ENCODE results near the gene URB2.

URB2 gene

DNA sequence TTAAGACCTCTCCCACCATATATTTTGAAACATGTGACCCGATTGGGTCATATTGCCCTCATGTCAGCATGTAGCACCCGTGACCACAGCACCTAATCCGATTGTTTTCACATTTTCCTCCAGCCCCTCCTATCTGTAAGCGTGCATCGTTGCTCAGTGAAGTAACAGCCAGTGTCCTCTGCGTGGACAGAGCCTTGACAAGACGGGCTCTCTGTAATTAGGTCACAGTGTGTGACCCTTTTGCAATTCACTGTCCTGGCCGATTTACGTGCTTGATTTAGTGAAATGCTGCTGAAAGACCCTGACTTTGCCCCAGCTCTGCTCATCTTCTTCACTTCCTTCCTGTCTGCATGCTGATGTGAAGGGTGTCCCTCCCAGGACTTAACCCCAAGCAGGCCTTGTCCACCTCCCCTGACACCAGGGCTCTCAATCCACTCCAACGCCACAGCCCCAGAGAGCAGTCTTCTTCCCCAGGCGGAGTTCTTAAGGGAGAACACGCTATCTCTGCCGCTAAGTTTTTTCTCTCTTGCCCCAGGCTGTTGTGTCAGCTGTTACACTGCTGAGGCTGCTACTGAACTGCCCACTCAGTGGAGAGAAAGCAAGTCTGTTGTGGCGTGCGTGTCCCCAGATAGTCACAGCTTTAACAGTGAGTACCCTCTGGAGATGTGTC, 19.4 kb downstream of the URB2 start:
- DNase-seq (ENCODE audit: low read depth), result no peak

DNA sequence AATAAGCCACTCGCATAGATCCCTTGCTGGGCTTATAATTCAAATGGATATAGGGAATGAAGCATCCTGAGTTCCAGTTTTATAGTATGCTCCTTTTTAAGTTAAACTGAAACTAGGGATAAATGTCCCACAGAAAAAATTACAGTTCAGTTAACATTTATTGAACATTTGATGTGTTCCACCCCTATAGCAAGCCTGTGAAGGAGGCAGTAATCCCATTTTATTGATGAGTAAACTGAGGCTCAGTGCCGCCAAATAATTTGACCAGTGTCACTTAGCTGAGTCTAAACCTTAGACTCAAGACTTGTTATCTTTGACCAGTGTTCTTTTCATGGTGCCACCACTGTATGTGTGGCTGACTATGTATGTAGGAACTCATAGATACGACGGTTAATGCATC, 22.4 kb downstream of the URB2 start:
- DNase-seq (ENCODE audit: low read depth), result no peak

DNA sequence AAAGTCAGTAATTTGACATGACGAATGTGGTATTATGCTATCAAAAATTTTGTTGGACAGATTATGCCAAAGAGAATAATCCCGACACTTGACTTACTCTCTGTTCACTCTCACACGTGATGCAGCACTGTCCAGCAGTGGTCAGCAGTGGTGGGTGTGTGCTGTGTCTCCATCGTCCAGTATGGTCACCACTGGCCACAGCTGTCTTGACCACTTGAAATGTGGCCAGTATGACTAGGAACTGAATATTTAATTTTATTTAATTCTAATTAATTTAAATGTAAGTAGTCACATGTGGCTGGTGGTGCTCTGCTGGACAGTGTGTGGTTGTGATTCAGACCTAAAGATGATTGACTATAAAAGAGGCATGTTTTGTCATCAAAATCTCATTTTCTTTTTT, 24.0 kb downstream of the URB2 start:
- DNase-seq (ENCODE audit: low read depth), result no peak

- no peak for DNase-seq (ENCODE audit: low read depth)
Measured at GRCh38 chr1:229651546-229651945, 25.5 kb downstream of the URB2 start.

GRCh38 chr1:229653420-229653819, 27.4 kb downstream of the URB2 start:
- no peak for DNase-seq (ENCODE audit: low read depth)

GRCh38 chr1:229655781-229656180, 29.7 kb downstream of the URB2 start:
- DNase-seq (ENCODE audit: low read depth), result no peak

DNA sequence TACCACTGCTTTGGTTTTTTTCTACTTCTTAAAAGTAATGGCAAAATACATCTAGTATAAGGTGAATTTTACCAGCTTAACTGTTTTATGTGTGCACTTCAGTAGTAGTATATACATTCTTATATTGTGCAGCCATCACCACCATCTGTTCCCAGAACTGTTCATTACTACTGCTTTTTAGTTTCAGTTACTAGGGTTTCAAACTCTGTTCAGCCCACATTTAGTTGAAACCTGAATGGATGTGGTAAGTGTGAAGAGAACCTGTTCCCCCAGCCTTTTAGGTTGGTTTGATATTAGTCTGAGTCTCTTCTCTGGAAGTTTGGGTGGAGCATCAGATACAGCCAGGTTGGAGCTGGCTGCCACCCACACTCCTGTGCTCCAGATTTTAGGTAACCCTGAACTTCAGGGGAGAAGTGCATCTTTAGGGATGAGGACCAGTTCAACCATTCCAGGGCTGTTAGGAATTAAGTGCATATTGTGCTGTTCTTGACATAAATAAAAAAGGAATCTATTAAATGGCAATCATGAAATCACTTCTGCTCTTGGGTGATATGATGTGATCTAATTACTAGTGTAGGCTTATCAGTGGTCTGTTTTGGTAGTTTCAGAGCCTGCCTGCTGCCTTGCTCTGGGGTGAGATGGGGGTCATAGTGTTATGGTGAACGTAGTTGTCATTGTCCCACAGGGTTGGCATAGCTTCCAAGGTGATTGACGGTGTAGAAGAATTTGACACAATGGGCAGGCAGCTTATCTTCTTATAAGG, 32.1 kb downstream of the URB2 start:
- DNase-seq (ENCODE audit: low read depth), result no peak

DNA sequence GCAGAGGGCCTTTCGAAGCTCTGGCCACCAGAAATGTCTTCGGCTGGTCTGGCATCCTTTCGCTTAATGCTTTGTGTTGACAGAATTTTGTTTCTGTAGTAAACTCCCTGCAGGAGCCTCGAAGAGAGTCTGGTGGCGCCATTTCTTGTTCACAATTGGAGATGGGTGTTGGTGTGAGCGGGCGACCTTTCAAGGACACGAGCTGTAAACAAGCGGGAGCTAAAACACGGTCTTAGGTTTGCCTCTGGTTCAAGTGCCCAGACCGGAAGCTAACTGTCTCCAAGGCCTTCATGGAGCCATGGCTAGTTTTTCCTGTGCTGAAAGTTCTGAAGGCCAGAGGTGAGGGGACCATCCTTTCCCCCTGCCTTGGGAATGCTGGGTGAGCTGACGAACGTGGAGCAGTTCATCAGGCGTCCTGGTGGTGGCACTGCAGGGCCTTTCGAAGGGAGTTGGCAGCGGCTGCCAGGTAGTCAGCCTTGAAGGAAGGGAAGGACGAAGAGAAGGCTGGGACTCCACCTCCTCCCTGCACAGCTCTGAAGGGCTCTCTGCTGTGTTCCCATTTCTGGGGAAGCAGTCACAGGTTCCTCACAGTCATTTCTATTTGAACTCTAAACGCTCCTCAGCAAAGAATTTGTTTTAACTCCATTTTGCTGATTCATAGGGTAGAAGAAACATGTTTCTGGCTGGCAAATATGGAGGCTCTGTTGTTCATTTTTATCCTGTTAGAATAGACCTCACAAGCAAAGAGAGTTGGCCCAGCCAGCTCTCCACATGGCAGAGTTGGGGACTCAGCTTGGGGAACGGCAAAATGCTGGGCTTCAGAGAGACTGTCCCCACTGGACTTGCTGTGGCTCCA, 35.2 kb downstream of the URB2 start:
- peak; percentile 69 for DNase-seq (ENCODE audit: low read depth)

- no peak for DNase-seq (ENCODE audit: low read depth)
Measured at GRCh38 chr1:229661897-229662296, 35.9 kb downstream of the URB2 start.

DNA sequence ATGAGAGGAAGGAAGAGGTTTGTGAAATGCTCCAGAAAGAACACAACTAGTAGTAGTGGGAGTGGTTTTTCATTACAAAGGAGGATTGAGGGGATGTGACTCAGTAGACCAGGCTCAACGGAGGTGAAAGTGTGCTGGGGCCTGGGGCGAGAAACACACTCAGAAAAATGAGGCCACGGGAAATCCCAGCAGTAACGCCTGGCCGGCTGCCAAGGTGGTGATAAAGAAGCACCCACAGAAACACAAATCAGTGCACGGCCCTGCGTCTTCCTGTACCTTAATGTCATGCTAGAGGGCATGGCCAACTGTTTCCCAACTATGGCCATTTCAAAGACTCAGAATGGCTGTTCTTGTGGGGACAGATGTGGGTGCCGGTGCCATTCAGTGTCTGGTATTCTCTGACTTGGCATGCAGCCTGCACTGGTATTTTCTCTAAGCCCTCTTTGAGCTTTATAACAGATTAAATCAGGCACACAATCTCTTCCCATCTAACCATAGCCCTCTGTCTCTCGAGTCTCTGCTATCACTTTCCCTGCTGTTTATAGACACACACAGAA, 38.2 kb downstream of the URB2 start:
- DNase-seq (ENCODE audit: low read depth), result peak; percentile 89

GRCh38 chr1:229665912-229666558, 40.0 kb downstream of the URB2 start:
- no peak for DNase-seq (ENCODE audit: low read depth)

- DNase-seq (ENCODE audit: low read depth), result no peak
Measured at GRCh38 chr1:229666585-229666984, 40.5 kb downstream of the URB2 start.

GRCh38 chr1:229669333-229669732, 43.3 kb downstream of the URB2 start:
- DNase-seq (ENCODE audit: low read depth), result no peak

GRCh38 chr1:229671310-229671709, 45.3 kb downstream of the URB2 start:
- DNase-seq (ENCODE audit: low read depth), result no peak

DNA sequence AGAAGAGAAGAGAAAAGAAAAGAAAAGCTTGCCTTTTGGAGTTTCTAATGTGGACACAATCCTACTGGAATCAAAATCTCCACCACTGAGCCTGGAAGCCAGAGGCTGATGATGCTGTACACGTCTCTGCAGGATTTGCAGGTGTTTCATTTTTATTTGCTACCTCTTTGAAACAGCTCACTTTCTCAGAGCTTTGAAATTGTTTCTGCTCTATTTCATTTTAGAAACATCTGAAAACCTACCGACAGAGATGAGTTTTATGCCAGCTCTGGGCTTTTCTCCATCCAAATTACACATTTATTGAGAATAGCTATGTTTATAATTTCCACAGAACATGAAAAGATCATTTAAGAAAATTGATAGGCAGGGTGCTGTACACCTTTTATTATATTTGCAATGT, 46.2 kb downstream of the URB2 start:
- DNase-seq (ENCODE audit: low read depth), result no peak

- no peak for DNase-seq (ENCODE audit: low read depth)
Measured at GRCh38 chr1:229674042-229674441, 48.0 kb downstream of the URB2 start.

GRCh38 chr1:229675396-229675795, 49.3 kb downstream of the URB2 start:
- DNase-seq (ENCODE audit: low read depth), result no peak

GRCh38 chr1:229685149-229685548, 59.1 kb downstream of the URB2 start:
- no peak for DNase-seq (ENCODE audit: low read depth)

DNA sequence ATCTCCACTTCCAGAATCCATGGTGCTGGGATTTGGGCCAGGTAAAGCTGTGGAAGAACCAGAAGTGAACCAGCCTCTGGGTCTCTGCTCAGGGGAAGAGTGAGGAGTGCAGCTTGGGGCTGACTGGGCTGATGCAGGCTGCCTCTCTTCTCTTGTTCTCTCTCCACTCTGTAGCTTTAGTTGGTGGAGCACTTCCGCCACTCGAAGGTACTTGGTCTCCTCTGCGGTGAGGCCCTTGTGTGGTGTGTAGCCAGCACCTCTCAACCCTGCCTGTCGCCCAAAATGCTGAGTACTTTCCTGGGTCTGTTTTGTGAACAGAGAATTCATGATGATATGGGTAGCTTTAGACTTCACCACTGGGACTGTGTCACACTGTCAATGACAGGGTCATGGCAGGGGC, 63.2 kb downstream of the URB2 start:
- DNase-seq (ENCODE audit: low read depth), result no peak

DNA sequence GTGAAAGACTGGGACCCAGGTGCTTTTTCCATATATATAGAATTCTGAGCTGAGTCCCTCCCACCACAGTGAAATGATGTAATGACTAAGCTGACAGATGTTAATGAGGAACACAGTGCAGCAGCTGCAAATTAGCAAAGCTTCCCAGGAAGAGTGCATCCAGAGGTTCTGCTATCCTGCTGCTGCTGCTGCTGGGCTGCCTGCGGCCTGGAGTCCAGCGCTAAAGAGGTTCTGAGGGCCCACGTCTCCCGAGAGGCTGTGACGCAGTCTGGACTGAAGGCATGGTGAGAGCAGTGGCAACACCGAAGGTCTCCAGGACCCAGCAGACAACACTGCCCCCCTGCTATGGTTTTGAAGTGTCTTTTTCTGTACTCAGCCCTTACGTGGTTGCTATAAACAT, 63.9 kb downstream of the URB2 start:
- no peak for DNase-seq (ENCODE audit: low read depth)

- DNase-seq (ENCODE audit: low read depth), result no peak
Measured at GRCh38 chr1:229690662-229691061, 64.6 kb downstream of the URB2 start.

GRCh38 chr1:229691362-229691761, 65.3 kb downstream of the URB2 start:
- no peak for DNase-seq (ENCODE audit: low read depth)
